HG03520 (cell line): ENCODE results near the gene RPL37A.

ENCODE experiments used
- ATAC-seq: cut with Tn5 transposase; IDR thresholded peaks from one replicate; pipeline ENCODE4 v1.9.1; 2021; ENCODE audit warnings: mild to moderate bottlenecking, moderate library complexity; ENCODE audit not compliant: unreplicated experiment

Gene RPL37A

GRCh38 chr2:216486708-216487107 lies 11.9 kb upstream of the RPL37A start:
- no peak for ATAC-seq

- ATAC-seq, result no peak
Observed at GRCh38 chr2:216490061-216490460, 8.6 kb upstream of the RPL37A start.

DNA sequence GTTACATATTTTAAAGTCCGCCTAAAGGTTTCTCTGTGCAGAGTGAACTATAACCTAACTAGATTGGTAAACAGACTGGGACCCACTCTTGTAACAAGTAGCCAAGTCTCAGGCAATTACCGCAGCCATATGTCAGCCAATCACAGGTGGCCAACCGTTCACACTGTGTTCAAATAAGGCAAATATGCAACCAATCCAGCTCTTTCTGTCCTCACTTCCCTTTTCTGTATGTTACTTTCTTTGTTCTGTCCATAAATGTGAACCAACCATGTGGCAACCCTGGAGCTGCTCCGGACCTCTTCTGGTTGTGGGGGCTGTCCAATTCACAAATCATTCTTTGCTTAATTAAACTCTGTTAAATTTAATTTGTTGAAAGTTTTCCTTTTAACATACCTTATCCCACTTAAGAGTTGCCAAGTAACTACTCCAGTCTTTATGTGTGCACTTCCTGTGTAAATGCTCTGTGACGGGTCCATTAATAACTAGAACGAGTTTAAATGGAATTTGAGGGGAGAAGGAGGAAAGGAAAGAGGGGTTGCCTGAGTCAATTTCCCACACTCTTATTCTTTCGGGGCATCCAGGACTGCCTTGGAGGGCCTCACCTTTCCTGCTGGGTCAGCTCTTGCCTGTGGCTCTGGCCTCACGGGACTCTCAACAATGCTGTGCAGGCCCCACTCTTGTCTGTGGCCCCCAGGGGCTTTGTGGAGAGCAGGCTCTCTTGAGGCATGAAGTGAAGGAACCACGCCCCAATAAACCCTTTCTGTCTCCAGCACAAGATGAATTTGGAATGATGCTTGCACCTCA lies 6.6 kb upstream of the RPL37A start:
- ATAC-seq, result peak; percentile 89

DNA sequence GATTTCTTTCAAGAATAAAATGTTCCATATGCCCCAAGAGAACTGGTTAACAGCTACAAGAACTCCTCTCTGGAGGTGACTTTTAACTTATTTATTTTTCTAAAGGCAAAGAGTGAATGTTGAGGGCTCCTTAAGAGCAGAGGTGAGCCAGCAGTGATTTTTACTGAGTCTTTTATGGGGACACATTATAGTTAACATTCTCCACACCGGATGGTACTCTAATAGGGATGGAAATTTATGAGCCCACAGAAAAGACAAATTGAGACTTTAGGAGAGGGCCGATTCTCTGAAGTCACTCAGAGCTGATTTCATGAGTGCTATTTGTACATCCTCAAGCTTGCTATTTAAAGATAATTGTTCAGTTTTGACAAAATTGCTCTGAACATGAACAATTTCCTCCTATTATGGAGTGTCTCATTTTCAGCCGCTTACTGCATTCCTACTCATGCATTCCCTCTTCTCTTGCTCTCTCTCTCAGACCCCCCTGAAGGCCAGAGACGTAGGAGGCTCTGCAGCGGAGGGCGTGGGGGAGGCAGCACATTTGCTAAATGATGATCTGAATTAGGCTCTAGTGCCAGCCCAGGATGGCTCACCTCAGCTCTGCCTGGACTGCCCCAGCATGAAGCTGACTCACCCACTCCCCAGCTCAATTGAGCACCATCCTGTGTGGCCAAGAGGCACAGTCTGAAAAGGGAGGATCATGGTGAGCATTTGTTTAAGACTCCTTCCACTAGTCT lies 5.9 kb upstream of the RPL37A start:
- ATAC-seq, result no peak

- ATAC-seq, result no peak
Observed at GRCh38 chr2:216493334-216493685, 5.3 kb upstream of the RPL37A start.

DNA sequence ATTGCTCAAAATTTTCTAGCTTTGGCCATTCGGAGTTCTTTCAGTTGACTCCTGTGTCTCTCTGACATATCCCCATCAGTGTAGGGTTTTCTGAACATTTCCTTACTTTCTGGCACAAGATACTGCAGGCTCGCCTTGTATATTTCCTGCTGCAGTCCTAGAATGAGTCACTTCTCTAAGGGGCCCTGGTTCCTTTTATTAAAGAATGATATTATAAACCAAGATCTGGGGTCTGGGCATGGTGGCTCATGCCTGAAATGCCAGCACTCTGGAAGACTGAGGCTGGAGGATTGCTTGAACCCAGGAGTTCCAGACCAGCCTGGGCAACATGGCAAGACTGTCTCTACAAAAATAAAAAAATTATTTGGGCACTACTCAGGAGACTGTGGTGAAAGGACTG lies 3.0 kb upstream of the RPL37A start:
- no peak for ATAC-seq

GRCh38 chr2:216497382-216498069 lies 1.1 kb upstream of the RPL37A start:
- ATAC-seq, result no peak

DNA sequence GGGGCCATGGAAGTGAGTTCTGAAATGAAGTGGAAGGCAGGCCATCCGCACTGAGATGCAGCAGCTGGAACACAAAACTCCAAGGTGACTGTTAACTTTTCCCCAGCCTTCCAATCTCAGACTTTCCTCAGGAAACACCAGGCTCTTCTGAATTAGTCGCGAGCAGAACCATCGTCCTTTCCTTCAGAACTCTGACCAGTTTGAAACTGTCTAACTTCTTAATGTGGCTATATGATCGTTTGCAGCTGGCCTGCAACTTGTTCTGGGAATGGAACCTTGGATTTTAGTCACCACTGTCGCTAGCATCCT lies 620 bp upstream of the RPL37A start:
- ATAC-seq, result no peak

DNA sequence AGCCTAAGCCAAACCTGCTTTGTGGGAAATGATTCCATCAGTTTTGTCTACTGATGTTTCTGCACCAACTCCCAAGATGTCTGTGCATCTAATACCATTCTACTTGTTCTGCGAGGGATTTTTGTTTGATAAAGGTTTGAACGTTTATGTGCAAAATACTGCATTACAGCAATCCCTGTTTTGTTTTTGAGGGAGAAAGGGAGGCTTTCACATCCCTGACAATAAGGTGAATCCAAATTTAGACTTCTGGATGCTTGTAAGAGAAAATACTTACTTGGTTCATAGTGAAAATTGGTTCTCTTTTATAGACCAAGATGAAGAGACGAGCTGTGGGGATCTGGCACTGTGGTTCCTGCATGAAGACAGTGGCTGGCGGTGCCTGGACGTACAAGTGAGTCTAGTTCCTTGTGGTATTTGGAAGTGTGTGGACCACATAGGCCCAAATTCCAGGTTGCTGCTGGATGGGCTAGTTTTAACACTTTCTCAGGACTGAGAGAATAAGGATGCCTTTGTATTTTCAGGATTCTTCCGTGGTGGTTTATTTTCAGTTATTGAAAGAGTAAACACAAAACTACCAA lies 1.1 kb downstream of the RPL37A start:
- no peak for ATAC-seq

DNA sequence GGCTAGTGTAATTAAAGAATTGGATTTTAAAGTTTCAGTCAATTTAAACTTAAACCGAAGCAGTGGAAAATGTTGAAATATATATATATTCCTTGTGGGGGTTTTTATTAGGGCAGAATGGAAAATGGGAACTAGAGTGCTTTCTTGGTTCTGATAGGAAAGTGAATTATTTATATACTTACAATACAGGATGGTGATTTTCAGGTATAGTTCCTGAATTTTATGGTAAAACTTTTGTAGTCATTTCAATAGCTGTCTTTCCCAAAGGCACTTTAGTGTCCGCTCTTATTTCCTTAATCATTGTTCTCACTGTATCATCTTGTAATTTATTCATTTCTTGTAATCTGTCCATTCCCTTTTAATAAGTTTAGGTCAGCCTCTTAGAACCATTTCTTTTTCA lies 1.9 kb downstream of the RPL37A start:
- no peak for ATAC-seq

DNA sequence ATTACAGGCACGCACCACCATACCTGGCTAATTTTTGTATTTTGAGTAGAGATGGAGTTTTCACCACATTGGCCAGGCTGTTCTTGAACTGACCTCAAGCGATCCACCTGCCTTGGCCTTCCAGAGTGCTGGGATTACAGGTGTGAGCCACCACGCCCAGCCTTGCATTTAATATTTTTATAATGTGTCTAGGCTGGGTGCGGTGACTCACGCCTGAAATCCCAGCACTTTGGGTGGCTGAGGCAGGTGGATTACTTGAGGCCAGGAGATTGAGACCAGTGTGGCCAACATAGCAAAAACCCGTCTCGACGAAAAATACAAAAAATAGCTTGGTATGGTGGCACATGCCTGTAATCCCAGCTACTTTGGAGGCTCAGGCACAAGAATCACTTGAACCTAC lies 3.2 kb downstream of the RPL37A start:
- no peak for ATAC-seq

DNA sequence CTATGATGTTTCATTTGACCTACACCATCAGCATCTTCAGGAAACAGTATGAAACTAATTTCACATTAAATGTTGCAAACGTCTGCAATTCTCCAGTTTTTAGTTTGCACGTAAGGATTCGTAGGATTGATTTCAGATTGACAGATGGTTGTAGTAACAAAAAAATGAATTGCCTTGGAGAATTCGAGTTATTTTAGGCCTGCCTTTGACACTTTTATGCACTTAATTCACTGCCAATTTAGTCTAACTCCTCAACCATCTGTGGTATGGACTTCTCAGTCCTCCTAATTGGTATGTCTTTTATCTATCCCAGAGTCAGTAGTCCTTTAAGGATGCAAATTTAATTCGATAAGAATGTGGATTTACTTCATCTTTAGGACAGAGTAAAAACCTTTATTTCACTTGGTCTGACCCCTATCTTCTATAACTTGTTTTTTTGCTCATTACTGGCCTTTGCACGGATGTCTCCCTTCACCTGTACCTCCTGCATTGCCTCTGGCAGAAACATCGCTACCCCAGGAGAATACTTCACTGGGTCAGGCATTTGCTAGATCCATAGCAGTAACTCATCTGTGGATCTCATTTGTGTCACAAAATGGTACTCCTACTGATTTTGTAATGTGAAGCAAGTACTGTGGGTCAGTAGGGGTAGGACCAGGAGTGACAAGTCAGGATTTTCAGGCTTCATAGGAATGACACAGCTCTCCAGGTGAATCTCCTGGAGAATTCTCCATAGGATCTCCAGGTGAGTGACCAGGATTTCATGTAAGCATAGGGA lies 3.9 kb downstream of the RPL37A start:
- ATAC-seq, result no peak

DNA sequence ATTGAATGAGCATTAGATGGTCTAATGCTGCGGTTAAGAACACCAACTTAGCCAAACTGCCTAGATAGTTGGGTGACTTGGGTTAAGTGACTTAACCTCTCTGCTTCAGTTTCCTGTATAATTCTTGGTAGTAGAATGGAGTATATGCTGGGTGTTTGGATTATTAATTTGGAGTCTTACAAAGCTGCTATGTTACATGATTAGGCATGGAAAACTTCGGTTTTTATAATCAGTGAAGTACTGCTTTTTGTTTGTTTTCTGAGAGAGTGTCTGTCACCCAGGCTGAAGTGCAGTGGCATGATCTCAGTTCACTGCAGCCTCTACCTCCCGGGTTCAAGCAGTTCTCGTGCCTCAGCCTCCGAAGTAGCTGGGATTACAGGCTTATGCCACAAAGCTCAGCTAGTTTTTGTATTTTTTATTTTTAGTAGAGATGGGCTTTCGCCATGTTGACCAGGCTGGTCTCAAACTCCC lies 4.5 kb downstream of the RPL37A start:
- no peak for ATAC-seq

- ATAC-seq, result no peak
Observed at GRCh38 chr2:216503697-216504375, 5.2 kb downstream of the RPL37A start.

GRCh38 chr2:216504376-216504762 lies 5.7 kb downstream of the RPL37A start:
- ATAC-seq, result no peak

- ATAC-seq, result no peak
Observed at GRCh38 chr2:216505133-216506106, 6.8 kb downstream of the RPL37A start.

DNA sequence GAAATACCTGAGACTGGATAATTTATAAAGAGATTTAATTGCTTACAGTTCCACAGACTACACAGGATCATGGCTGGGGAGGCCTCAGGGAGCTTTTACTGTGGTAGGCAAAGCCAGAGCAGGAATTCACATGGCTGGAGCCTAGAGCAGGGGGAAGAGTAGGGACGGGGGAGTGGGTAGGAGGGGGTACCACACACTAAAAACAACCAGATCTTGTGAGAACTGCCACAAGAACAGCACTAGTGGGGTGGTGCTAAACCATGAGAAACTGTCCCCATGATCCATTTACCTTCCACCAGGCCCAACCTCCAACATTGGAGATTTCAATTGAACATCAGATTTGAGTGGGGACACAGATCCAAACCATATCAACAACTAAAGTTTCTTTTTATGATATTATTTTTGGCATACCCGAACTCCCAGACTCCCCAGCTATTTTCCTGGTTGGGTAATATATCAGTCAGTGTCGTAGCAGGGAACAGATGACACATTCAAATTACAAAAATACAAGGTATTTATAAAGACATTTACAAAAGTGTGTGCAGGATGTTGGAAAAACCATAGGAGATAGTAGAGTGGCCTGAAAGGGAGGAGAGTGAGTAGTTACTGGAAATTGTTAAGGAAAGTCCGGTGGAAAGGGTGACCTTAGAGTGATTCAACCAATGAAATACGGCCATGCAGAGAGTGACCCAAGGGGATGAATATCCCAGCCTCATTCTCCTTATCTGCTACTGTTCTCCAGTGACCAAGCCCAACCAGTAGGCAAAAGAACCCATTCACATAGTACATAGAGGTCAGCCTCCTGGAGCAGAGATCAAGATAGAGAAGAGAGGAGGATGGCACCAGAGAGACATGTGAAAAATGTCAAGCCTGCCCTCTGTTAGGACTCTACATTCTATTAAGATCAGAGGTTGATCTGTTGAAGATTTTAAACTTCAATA lies 8.8 kb downstream of the RPL37A start:
- ATAC-seq, result no peak

DNA sequence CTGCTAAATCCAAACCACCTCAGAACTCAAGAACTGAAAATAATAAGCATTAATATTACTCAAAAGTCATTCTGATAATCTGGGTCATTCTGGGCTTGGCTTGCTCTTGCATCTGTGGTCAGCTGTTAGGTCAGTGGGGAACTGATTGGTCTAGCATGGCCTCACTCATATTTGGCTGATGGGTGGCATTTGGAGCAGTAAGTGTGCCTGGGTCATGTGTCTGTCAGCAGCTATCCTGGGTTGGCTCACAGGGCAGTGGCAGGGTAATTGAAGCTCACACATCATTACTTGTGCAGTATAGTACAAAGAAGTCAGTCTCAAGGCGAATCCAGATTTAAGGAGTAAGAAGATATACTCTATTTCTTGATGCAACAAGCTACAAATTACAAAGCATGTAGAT lies 9.6 kb downstream of the RPL37A start:
- ATAC-seq, result no peak
